Gastroesophageal sphincter (tissue), 4 donors: ENCODE measurements around the gene CENPK. TPM values are rescaled to one million over a fixed set of nuclear protein-coding genes. Genes with fewer than 3 reads are reported as not detected.

Source experiments
- ATAC-seq: fragments of 150-250 bp; one replicate; pipeline ENCODE4 v1.9.1; 2016; ENCODE audit warnings: mild to moderate bottlenecking, moderate library complexity
- H3K27ac ChIP-seq, 4 donors: fragments of 200-600 bp; sonication (generic) in 3 of 4; 1 replicate in 3 of 4; 2 replicates in 1 of 4; pipeline ENCODE4 v1.5.1; 2016 to 2019
- H3K27me3 ChIP-seq: fragments of 200-600 bp; sonication (generic); one replicate; pipeline ENCODE4 v1.5.1; 2019
- H3K36me3 ChIP-seq, 2 donors: fragments of 200-600 bp; sonication (generic); one replicate each; pipeline ENCODE4 v1.5.1; 2019; ENCODE audit warnings: control low read depth in 1 of 2
- H3K4me1 ChIP-seq, 3 donors: fragments of 200-600 bp; sonication (generic); 1 replicate in 2 of 3; 2 replicates in 1 of 3; pipeline ENCODE4 v1.5.1; 2016 to 2019; ENCODE audit warnings: control low read depth in 2 of 3
- H3K4me3 ChIP-seq, 2 donors: fragments of 200-600 bp; sonication (generic); one replicate each; pipeline ENCODE4 v1.5.1; 2019; ENCODE audit warnings: mild to moderate bottlenecking in 1 of 2, moderate library complexity in 1 of 2
- H3K9me3 ChIP-seq, 3 donors: fragments of 200-600 bp; sonication (generic); one replicate each; pipeline ENCODE4 v1.5.1; 2017 to 2019; ENCODE audit warnings: control low read depth in 2 of 3
- CTCF ChIP-seq, 4 experiments: fragments of 200-600 bp in 2 of 4; fragments of 450-650 bp in 2 of 4; sonication (generic) in 1 of 4; IDR thresholded peaks; one replicate each; pipeline ENCODE4 v1.5.1; 2017 to 2019; ENCODE audit warnings: antibody characterized with exemption in 4 of 4, mild to moderate bottlenecking in 2 of 4, moderate library complexity in 2 of 4
- EP300 ChIP-seq: sonication (generic); formaldehyde crosslinking; IDR thresholded peaks from one replicate; pipeline ENCODE4 v1.6.1; 2017; ENCODE audit warnings: antibody characterized with exemption, mild to moderate bottlenecking
- POLR2A ChIP-seq, 2 donors: fragments of 450-650 bp; IDR thresholded peaks; one replicate each; pipeline ENCODE4 v1.6.1; 2017; ENCODE audit warnings: antibody characterized with exemption in 2 of 2, mild to moderate bottlenecking in 2 of 2, moderate library complexity in 1 of 2
- POLR2AphosphoS5 ChIP-seq: sonication (generic); formaldehyde crosslinking; IDR thresholded peaks from one replicate; pipeline ENCODE4 v1.6.1; 2017; ENCODE audit warnings: antibody characterized with exemption
- WGBS, 2 donors: methylation state at CpG; one replicate each; pipeline ENCODE4 v1.1.5; 2018; ENCODE audit warnings: low coverage in 1 of 2; 5-methylcytosine and 5-hydroxymethylcytosine counted together
- total RNA-seq, 4 donors: library from RNA; depleted of rRNA; stranded (reverse); fragments of >200 nt; gene quantifications; one replicate each; pipeline ENCODE4 v1.1.0, GENCODE V29; 2016

The CENPK gene
- total RNA-seq, 4 donors from 2014 or later: 0.45 to 0.81 TPM; not detected in 2

- TF ChIP-seq POLR2A (IDR thresholded peaks at IDR 0.05): no peak
- TF ChIP-seq CTCF (IDR thresholded peaks at IDR 0.05): no peak
- TF ChIP-seq EP300: no peak
- no peak for TF ChIP-seq POLR2AphosphoS5
- Histone ChIP-seq H3K4me1 (peaks cover 0 to 4% (median 0%) of the 10 kb centered on the region in 3 donors), H3K4me3 (no peak overlapping the region), H3K36me3 (peaks cover 0 to 74% of the 10 kb centered on the region in 2 donors), H3K9me3 (no peaks in the 10 kb centered on the region), H3K27me3 (no peaks in the 10 kb centered on the region), H3K27ac (no peak overlapping the region)
- ATAC-seq: no peak
Observed at GRCh38 chr5:65577141-65577540, 14.2 kb upstream of the CENPK start.

GRCh38 chr5:65570598-65571226 lies 7.7 kb upstream of the CENPK start:
- H3K36me3 ChIP-seq: peaks cover 0 to 63% of the 10 kb centered on the region in 2 donors
- no peak for TF ChIP-seq POLR2A (IDR thresholded peaks at IDR 0.05)
- TF ChIP-seq POLR2AphosphoS5: no peak
- no peak for TF ChIP-seq EP300
- no peak for TF ChIP-seq CTCF (IDR thresholded peaks at IDR 0.05)
- no peak overlapping the region for H3K27ac ChIP-seq
- ATAC-seq: no peak
- H3K27me3 ChIP-seq: no peaks in the 10 kb centered on the region
- no peaks in the 10 kb centered on the region for H3K9me3 ChIP-seq
- WGBS, 2 donors: 86 to 93% methylated on average over 2 of the region's 2 CpGs
- peaks cover 0 to 20% (median 3%) of the 10 kb centered on the region in 3 donors for H3K4me1 ChIP-seq
- no peak overlapping the region for H3K4me3 ChIP-seq

- H3K4me1 ChIP-seq: peaks cover 8 to 45% (median 15%) of the 10 kb centered on the region in 3 donors
Observed at GRCh38 chr5:65566505-65566904, 3.5 kb upstream of the CENPK start.

GRCh38 chr5:65563777-65564176 lies 809 bp upstream of the CENPK start:
- H3K4me1 ChIP-seq: peaks cover 8 to 45% (median 15%) of the 10 kb centered on the region in 3 donors
- H3K27ac ChIP-seq: peak overlapping the region in 3 of 4 donors; percentile 77 to 85 (median 81)
- no peak for ATAC-seq
- TF ChIP-seq POLR2AphosphoS5: no peak
- no peak for TF ChIP-seq POLR2A (IDR thresholded peaks at IDR 0.05)
- no peak for TF ChIP-seq CTCF (IDR thresholded peaks at IDR 0.05)
- TF ChIP-seq EP300: no peak
- H3K4me3 ChIP-seq: peak overlapping the region; percentile 66 to 96
- no peaks in the 10 kb centered on the region for H3K27me3 ChIP-seq
- no peaks in the 10 kb centered on the region for H3K9me3 ChIP-seq
- 5 to 11% methylated on average over 8 to 11 of the region's 11 CpGs for WGBS, 2 donors
- H3K36me3 ChIP-seq: peaks cover 0 to 15% of the 10 kb centered on the region in 2 donors

More at GRCh38 chr5:65566505-65566904, 3.5 kb upstream of the CENPK start:
- Histone ChIP-seq H3K4me3 (no peak overlapping the region), H3K27me3 (no peaks in the 10 kb centered on the region), H3K36me3 (peaks cover 0 to 33% of the 10 kb centered on the region in 2 donors), H3K9me3 (no peaks in the 10 kb centered on the region), H3K27ac (no peak overlapping the region)
- 70 to 74% methylated on average over 4 to 5 of the region's 5 CpGs for WGBS, 2 donors
- ATAC-seq: no peak
- TF ChIP-seq POLR2A (IDR thresholded peaks at IDR 0.05) (no peak), EP300 (no peak), POLR2AphosphoS5 (no peak), CTCF (IDR thresholded peaks at IDR 0.05) (no peak)

- Histone ChIP-seq H3K9me3 (no peaks in the 10 kb centered on the region), H3K36me3 (no peaks in the 10 kb centered on the region), H3K27me3 (no peaks in the 10 kb centered on the region), H3K27ac (no peak overlapping the region), H3K4me3 (no peak overlapping the region), H3K4me1 (no peaks in the 10 kb centered on the region)
- 83 to 84% methylated on average over 3 of the region's 3 CpGs for WGBS, 2 donors
- ATAC-seq: no peak
- TF ChIP-seq CTCF (IDR thresholded peaks at IDR 0.05) (no peak), EP300 (no peak), POLR2AphosphoS5 (no peak), POLR2A (IDR thresholded peaks at IDR 0.05) (no peak)
Observed at GRCh38 chr5:65556718-65557117, 6.2 kb downstream of the CENPK start.
